GM18951 (cell line): Measurements from ENCODE around the gene OR5AU1.
"Not testable (repeated sequence)": the region's sequence is repeated elsewhere in the genome, so short reads cannot be mapped to it uniquely, and the experiment has no call there.

Experiments used
- POLR2A ChIP-seq: IDR thresholded peaks from 4 replicates; pipeline ENCODE4 v1.6.1; 2011; ENCODE audit warnings: mild to moderate bottlenecking; ENCODE audit not compliant: insufficient read length, insufficient read depth; ENCODE audit errors: extremely low read depth
- in situ Hi-C: fragments of 300-500 bp; cut with MboI; formaldehyde crosslinking; loops from one replicate; pipeline ENCODE4 v1.12.0; 2022; ENCODE audit warnings: low sequenced_read_pairs, mixed read lengths, inconsistent platforms; ENCODE audit not compliant: unreplicated experiment

The OR5AU1 gene

GRCh38 chr14:21192875-21193535 lies 37.1 kb upstream of the OR5AU1 start:
- TF ChIP-seq POLR2A: no peak
- in situ Hi-C loops: no loop called here

- TF ChIP-seq POLR2A: no peak
- in situ Hi-C loops: no loop called here
Observed at GRCh38 chr14:21192447-21192822, 36.6 kb upstream of the OR5AU1 start.

- in situ Hi-C loops: no loop called here
- TF ChIP-seq POLR2A: no peak
Observed at GRCh38 chr14:21191809-21192446, 36.1 kb upstream of the OR5AU1 start.

- in situ Hi-C loops: no loop called here
- no peak for TF ChIP-seq POLR2A
Observed at GRCh38 chr14:21191261-21191808, 35.5 kb upstream of the OR5AU1 start.

DNA sequence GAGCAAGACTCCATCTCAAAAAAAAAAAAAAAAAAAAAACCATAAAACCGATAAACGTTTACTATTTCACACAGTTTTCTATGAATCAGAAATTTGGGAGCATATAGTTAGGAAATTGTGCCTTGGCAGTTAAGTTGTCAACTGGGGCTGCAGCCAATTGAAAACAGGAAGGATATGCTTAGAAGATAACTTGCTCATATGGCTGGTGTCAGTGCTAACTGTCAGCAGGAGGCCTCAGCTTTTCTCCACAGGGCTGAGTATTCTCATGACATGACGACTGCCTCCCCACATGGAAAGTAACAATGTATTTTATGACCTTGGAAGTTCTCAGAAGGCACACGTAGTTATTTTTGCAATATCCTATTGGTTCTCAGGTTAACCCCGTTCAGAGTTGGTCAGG lies 29.6 kb upstream of the OR5AU1 start:
- TF ChIP-seq POLR2A: no peak
- in situ Hi-C loops: no loop called here

- no peak for TF ChIP-seq POLR2A
- in situ Hi-C loops: no loop called here
Observed at GRCh38 chr14:21184254-21184653, 28.4 kb upstream of the OR5AU1 start.

GRCh38 chr14:21182166-21182565 lies 26.3 kb upstream of the OR5AU1 start:
- TF ChIP-seq POLR2A: no peak
- in situ Hi-C loops: no loop called here

DNA sequence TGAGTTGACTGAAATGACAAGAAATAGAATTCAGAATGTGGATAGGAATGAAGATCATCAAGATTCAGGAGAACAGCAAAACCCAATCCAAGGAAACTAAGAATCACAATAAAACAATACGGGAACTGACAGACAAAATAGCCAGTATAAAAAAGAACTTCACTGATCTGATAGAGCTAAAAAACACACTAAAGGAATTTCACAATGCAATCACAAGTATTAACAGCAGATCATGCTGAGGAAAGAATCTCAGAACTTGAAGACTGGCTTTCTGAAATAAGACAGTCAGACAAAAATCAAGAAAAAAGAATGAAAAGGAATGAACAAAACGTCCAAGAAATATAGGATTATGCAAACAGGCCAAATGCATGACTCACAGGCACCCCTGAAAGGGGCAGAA lies 15.3 kb upstream of the OR5AU1 start:
- in situ Hi-C loops: no loop called here

GRCh38 chr14:21169573-21169972 lies 13.7 kb upstream of the OR5AU1 start:
- TF ChIP-seq POLR2A: no peak
- in situ Hi-C loops: no loop called here

More for the DNA sequence above, 15.3 kb upstream of the OR5AU1 start:
- no peak for TF ChIP-seq POLR2A

DNA sequence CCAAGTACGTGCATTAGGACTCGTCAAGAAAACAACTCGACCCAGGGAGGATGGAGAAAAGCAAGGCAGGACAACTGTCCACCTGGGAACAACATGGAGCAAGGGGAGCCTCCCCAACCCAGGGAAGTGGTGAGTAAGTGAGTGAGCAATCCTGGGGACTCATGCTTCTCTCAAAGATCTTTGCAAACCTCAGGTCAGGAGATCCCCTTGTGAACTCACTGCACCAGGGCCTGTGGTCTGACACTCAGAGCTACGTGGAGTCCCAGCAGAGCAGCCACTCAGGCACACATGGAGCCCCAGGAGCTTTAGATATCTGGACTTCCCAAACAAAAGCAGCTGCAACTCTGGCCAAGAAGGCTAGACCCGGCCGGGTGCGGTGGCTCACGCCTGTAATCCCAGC lies 12.2 kb upstream of the OR5AU1 start:
- no peak for TF ChIP-seq POLR2A
- in situ Hi-C loops: no loop called here

- in situ Hi-C loops: not testable (repeated sequence)
Observed at GRCh38 chr14:21165670-21166069, 9.8 kb upstream of the OR5AU1 start.

- in situ Hi-C loops: not testable (repeated sequence)
Observed at GRCh38 chr14:21165002-21165605, 9.2 kb upstream of the OR5AU1 start.

GRCh38 chr14:21163871-21164291 lies 8.0 kb upstream of the OR5AU1 start:
- in situ Hi-C loops: no loop called here
- no peak for TF ChIP-seq POLR2A

DNA sequence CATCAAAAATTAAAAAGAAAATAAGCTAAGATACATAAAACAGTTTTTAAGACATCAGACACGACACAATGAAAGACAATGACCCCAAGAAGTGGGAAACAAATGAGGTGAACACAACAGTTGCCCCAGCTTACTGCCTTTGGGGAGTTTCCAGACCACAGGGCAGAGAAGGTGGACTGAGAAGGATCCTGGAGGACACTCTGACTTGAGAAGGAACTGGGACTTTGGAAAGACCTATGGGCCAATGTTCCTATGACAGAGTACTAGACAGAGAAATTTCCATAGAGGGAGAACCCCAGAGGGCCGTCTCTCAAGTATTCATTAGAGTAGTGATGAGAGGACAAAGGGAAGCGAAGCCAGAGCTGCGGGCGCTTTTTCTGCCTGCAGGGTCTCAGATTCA lies 6.2 kb upstream of the OR5AU1 start:
- TF ChIP-seq POLR2A: no peak
- in situ Hi-C loops: no loop called here
